K562 (cell line): ENCODE data around the gene CCDC88A. TPM values are rescaled to one million over a fixed set of nuclear protein-coding genes. Genes with fewer than 3 reads are reported as not detected.

Experiments used
- CC2D1A ChIP-seq: fragments of 450-650 bp; IDR thresholded peaks from 2 replicates; pipeline ENCODE4 v1.6.1; 2017; ENCODE audit warnings: mild to moderate bottlenecking
- DACH1 ChIP-seq: fragments of 450-650 bp; IDR thresholded peaks from 2 replicates; pipeline ENCODE4 v1.6.1; 2018; ENCODE audit not compliant: partially characterized antibody
- DIDO1 ChIP-seq: fragments of 450-650 bp; IDR thresholded peaks from 2 replicates; pipeline ENCODE4 v1.6.1; 2016; ENCODE audit warnings: low read depth, missing biosample characterization, missing genetic modification characterization
- EGR1 ChIP-seq: fragments of 450-650 bp; conservative IDR thresholded peaks from 2 replicates; pipeline ENCODE4 v1.6.1; 2017; ENCODE audit warnings: mild to moderate bottlenecking
- FIP1L1 ChIP-seq: fragments of 200-400 bp; formaldehyde crosslinking; IDR thresholded peaks from 2 replicates; pipeline ENCODE4 v1.6.1; 2018; ENCODE audit warnings: mild to moderate bottlenecking, low read depth, low read length; ENCODE audit not compliant: poor library complexity, severe bottlenecking
- FOXA1 ChIP-seq: fragments of 450-650 bp; IDR thresholded peaks from 2 replicates; pipeline ENCODE4 v1.6.1; 2016; ENCODE audit warnings: mild to moderate bottlenecking, borderline replicate concordance
- GTF2A2 ChIP-seq: IDR thresholded peaks from 2 replicates; pipeline ENCODE4 v1.6.1; 2016; ENCODE audit warnings: mild to moderate bottlenecking, missing genetic modification characterization, missing compliant biosample characterization
- HDAC2 ChIP-seq: fragments of 450-650 bp; IDR thresholded peaks from 2 replicates; pipeline ENCODE4 v1.6.1; 2016; ENCODE audit warnings: mild to moderate bottlenecking
- KLF6 ChIP-seq: fragments of 250-450 bp; sonication (Bioruptor Pico); IDR thresholded peaks from 2 replicates; pipeline ENCODE4 v1.4.0; 2020; ENCODE audit warnings: mild to moderate bottlenecking, moderate library complexity, borderline replicate concordance
- MED1 ChIP-seq: sonication (generic); formaldehyde crosslinking; IDR thresholded peaks from 2 replicates; pipeline ENCODE4 v1.8.1; 2023; ENCODE audit warnings: missing genetic modification reagents, borderline replicate concordance
- MLLT1 ChIP-seq, 2 experiments: fragments of 450-650 bp; IDR thresholded peaks; 2 replicates each; pipeline ENCODE4 v1.6.1; 2016
- PRMT5 ChIP-seq: sonication (generic); formaldehyde crosslinking; IDR thresholded peaks from 2 replicates; pipeline ENCODE4 v1.5.0; 2020; ENCODE audit warnings: missing genetic modification reagents
- SAP30 ChIP-seq: fragments of 200-600 bp; sonication (generic); IDR thresholded peaks from 2 replicates; pipeline ENCODE4 v1.6.1; 2012; ENCODE audit warnings: borderline replicate concordance, low read depth, mild to moderate bottlenecking, moderate library complexity, low read length, control low read depth, inconsistent platforms; ENCODE audit not compliant: insufficient read depth, poor library complexity, severe bottlenecking
- SNAPC5 ChIP-seq: fragments of 250-450 bp; sonication (Bioruptor Pico); IDR thresholded peaks from 2 replicates; pipeline ENCODE4 v1.8.0; 2021; ENCODE audit warnings: moderate library complexity, mild to moderate bottlenecking, inconsistent platforms
- TBL1XR1 ChIP-seq, 2 experiments: IDR thresholded peaks; 2 replicates each; pipeline ENCODE4 v1.6.1; 2012; ENCODE audit warnings: improper control_type of control experiment in 2 of 2, low read length in 2 of 2, mild to moderate bottlenecking in 1 of 2
- TCF7 ChIP-seq: sonication (generic); IDR thresholded peaks from 2 replicates; pipeline ENCODE4 v1.6.1; 2016; ENCODE audit warnings: antibody characterized with exemption, borderline replicate concordance
- YBX1 ChIP-seq: fragments of 450-650 bp; IDR thresholded peaks from 2 replicates; pipeline ENCODE4 v1.7.1; 2016; ENCODE audit warnings: mild to moderate bottlenecking
- ZNF239 ChIP-seq: fragments of 250-450 bp; sonication (Bioruptor Pico); IDR thresholded peaks from 2 replicates; pipeline ENCODE4 v1.4.0; 2020; ENCODE audit warnings: mild to moderate bottlenecking
- ZNF79 ChIP-seq: fragments of 250-450 bp; sonication (Bioruptor Pico); IDR thresholded peaks from 2 replicates; pipeline ENCODE4 v1.4.0; 2020; ENCODE audit warnings: low read depth, mild to moderate bottlenecking, moderate library complexity
- polyA plus RNA-seq, 8 experiments: library from polyadenylated mRNA; depleted of rRNA in 4 of 8; stranded (reverse) in 5 of 8; unstranded in 3 of 8; fragments of >200 nt; fragmentation: Nextera tagmentation in 2 of 8; fragmentation: Illumina TruSeq in 1 of 8; extraction: Ambion mirVana in 2 of 8; extraction: Trizol in 1 of 8; gene quantifications; 2 replicates each; pipeline versions ENCODE4 v1.2.1 to v1.2.3, GENCODE V29; 2011 to 2014; ENCODE audit warnings: inconsistent platforms in 1 of 8, missing spikeins in 1 of 8
- total RNA-seq, 7 experiments: library from RNA; depleted of rRNA in 6 of 7; stranded (reverse); fragments of >200 nt in 6 of 7; fragmentation: Illumina TruSeq in 2 of 7; extraction: Trizol in 2 of 7; gene quantifications; 2 replicates each; pipeline versions ENCODE4 v1.2.1 to v1.2.3, GENCODE V29; 2011 to 2021; ENCODE audit warnings: low replicate concordance in 1 of 7
- TF ChIP-seq, protein P1 (sequence below), 3 experiments: fragments of 200-800 bp in 1 of 3; sonication (Bioruptor generic) in 1 of 3; sonication (generic) in 1 of 3; formaldehyde crosslinking in 1 of 3; IDR thresholded peaks; 2 replicates each; pipeline versions ENCODE4 v1.6.1 to v1.8.0; 2016 to 2022; ENCODE audit warnings: mild to moderate bottlenecking in 2 of 3, missing compliant biosample characterization in 2 of 3, missing genetic modification characterization in 2 of 3, missing genetic modification reagents in 1 of 3
- TF ChIP-seq, protein P2 (sequence below): fragments of 250-450 bp; sonication (Bioruptor Pico); IDR thresholded peaks from 2 replicates; pipeline ENCODE4 v1.4.0; 2020; ENCODE audit warnings: mild to moderate bottlenecking, moderate library complexity, borderline replicate concordance

The CCDC88A gene
- total and polyA plus RNA-seq, 9 of the 15 experiments (the other 6 are each of a cell fraction or from before 2014, with no cell fraction given) = 29.3 to 102 (median 55.6) TPM

DNA sequence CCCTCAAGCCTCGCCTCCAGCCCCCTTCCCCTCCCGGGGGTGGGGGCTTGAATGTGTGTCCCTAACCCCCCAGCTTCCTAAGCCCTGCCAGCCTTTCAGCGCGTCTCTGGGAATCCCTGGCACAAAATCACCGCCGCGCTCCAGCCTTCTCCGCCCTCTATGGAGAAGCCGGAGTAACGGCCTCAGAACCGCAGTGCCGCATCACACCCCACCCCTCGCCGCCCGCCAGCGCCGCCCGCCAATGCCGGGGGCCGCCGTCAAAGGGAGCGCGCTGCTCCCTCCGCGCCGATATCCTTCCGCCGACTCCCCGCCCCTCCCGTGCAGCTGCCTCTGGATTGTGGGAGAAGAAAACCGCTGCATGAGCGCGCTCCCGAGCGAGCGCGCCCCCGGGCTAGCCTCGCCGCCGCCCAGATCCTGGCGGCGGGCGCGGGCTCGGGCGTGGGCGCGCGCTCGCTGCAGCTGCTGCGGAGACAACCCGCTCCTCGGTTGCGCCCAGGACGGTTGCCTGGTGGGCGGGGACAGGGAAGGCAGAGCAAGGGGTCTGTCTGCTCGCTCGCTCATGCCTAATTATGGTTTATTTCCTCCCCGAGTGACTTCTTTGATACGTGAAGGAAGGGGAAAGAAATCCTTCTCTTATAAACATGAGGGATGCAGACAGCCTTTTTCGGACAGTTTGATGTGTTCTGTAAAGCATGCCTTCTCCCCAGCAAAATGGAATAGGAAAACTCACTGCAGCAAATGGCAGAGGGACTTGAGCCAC lies at the start of gene CCDC88A (continued):
- TF ChIP-seq MLLT1 (IDR thresholded peaks at IDR 0.05) = peak in 1 of 2 experiments; percentile 96; a peak in 3 of 4 replicates
- peak; percentile 86 for TF ChIP-seq TCF7
- TF ChIP-seq CC2D1A = no peak
- TF ChIP-seq EGR1 = peak; percentile 66
- TF ChIP-seq, protein P1, sequence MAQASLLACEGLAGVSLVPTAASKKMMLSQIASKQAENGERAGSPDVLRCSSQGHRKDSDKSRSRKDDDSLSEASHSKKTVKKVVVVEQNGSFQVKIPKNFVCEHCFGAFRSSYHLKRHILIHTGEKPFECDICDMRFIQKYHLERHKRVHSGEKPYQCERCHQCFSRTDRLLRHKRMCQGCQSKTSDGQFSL (CRISPR knock-in tag; IDR thresholded peaks at IDR 0.05) = peak; percentile 66; the same call in 1 of the 2 replicates
- TF ChIP-seq, protein P1 (tag; IDR thresholded peaks at IDR 0.05) = peak in 1 of 2 experiments; percentile 54; a peak in 1 of 4 replicates
- peak; percentile 41; the same call in 1 of the 2 replicates for TF ChIP-seq KLF6 (CRISPR knock-in tag)
- TF ChIP-seq DIDO1 (tag) = no peak
- TF ChIP-seq, protein P2, sequence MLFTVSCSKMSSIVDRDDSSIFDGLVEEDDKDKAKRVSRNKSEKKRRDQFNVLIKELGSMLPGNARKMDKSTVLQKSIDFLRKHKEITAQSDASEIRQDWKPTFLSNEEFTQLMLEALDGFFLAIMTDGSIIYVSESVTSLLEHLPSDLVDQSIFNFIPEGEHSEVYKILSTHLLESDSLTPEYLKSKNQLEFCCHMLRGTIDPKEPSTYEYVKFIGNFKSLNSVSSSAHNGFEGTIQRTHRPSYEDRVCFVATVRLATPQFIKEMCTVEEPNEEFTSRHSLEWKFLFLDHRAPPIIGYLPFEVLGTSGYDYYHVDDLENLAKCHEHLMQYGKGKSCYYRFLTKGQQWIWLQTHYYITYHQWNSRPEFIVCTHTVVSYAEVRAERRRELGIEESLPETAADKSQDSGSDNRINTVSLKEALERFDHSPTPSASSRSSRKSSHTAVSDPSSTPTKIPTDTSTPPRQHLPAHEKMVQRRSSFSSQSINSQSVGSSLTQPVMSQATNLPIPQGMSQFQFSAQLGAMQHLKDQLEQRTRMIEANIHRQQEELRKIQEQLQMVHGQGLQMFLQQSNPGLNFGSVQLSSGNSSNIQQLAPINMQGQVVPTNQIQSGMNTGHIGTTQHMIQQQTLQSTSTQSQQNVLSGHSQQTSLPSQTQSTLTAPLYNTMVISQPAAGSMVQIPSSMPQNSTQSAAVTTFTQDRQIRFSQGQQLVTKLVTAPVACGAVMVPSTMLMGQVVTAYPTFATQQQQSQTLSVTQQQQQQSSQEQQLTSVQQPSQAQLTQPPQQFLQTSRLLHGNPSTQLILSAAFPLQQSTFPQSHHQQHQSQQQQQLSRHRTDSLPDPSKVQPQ = no peak
- TF ChIP-seq FIP1L1 = peak; percentile 98
- TF ChIP-seq DACH1 = peak; percentile 38
- TF ChIP-seq SNAPC5 = no peak
- TF ChIP-seq PRMT5 (CRISPR knock-in tag) = no peak
- TF ChIP-seq TBL1XR1 (IDR thresholded peaks at IDR 0.05; ENCODE audit: low read length in 2 of 2) = peak; percentile 48 to 84; a peak in 3 of 4 replicates
- no peak; the same call in 1 of the 2 replicates for TF ChIP-seq HDAC2
- TF ChIP-seq MED1 (CRISPR knock-in tag) = no peak
- no peak for TF ChIP-seq FOXA1
- TF ChIP-seq ZNF239 (CRISPR knock-in tag) = peak; percentile 28; the same call in 1 of the 2 replicates
- TF ChIP-seq YBX1 = no peak
- TF ChIP-seq ZNF79 = no peak
- TF ChIP-seq SAP30 = no peak
- TF ChIP-seq GTF2A2 (tag) = no peak
